NCI-H446 (cell line): Measurements from ENCODE around the gene TM2D1.
"Not testable (repeated sequence)": the region's sequence is repeated elsewhere in the genome, so short reads cannot be mapped to it uniquely, and the experiment has no call there.

Experiments used
- DNase-seq, 2 experiments: peaks; one replicate each; lab custom pipeline; 2025; lab: John Stamatoyannopoulos, UW

The TM2D1 gene

GRCh38 chr1:61718996-61719663 is 5.8 kb downstream of the TM2D1 start:
- DNase-seq: not testable (repeated sequence)

- DNase-seq: no peak
These were observed 13.0 kb downstream of the TM2D1 start for GRCh38 chr1:61711969-61712368.

- not testable (repeated sequence) for DNase-seq
These were observed 13.7 kb downstream of the TM2D1 start for GRCh38 chr1:61711257-61711656.

- DNase-seq: no peak
These were observed 15.0 kb downstream of the TM2D1 start for GRCh38 chr1:61709908-61710289.

GRCh38 chr1:61708953-61709907 is 15.7 kb downstream of the TM2D1 start:
- DNase-seq: no peak

GRCh38 chr1:61699911-61700851 is 24.8 kb downstream of the TM2D1 start:
- DNase-seq: no peak

- peak in 1 of 2 experiments; percentile 3 for DNase-seq
These were observed 32.7 kb downstream of the TM2D1 start for GRCh38 chr1:61692155-61692800.

- no peak for DNase-seq
These were observed 37.0 kb downstream of the TM2D1 start for GRCh38 chr1:61687901-61688300.

- no peak for DNase-seq
These were observed 42.0 kb downstream of the TM2D1 start for GRCh38 chr1:61682891-61683290.

- DNase-seq: no peak
These were observed 44.4 kb downstream of the TM2D1 start for GRCh38 chr1:61680500-61680899.

GRCh38 chr1:61676881-61677280 is 48.1 kb downstream of the TM2D1 start:
- DNase-seq: not testable (repeated sequence)

- no peak for DNase-seq
These were observed 50.7 kb downstream of the TM2D1 start for GRCh38 chr1:61674221-61674620.

- no peak for DNase-seq
These were observed 52.6 kb downstream of the TM2D1 start for GRCh38 chr1:61672376-61672775.

- DNase-seq: no peak
These were observed 54.5 kb downstream of the TM2D1 start for GRCh38 chr1:61670445-61670844.

GRCh38 chr1:61670016-61670415 is 54.9 kb downstream of the TM2D1 start:
- DNase-seq: no peak

- DNase-seq: no peak
These were observed 65.9 kb downstream of the TM2D1 start for GRCh38 chr1:61659061-61659460.

GRCh38 chr1:61655453-61655852 is 69.5 kb downstream of the TM2D1 start:
- no peak for DNase-seq

GRCh38 chr1:61654067-61654466 is 70.9 kb downstream of the TM2D1 start:
- DNase-seq: no peak

GRCh38 chr1:61648983-61649742 is 75.8 kb downstream of the TM2D1 start:
- DNase-seq: no peak

GRCh38 chr1:61647142-61647541 is 77.8 kb downstream of the TM2D1 start:
- no peak for DNase-seq

- no peak for DNase-seq
These were observed 79.5 kb downstream of the TM2D1 start for GRCh38 chr1:61645476-61645875.
